ENCODE results near the gene ODC1. TPM values are rescaled to one million over a fixed set of nuclear protein-coding genes. Genes with fewer than 3 reads are reported as not detected.

Gene ODC1
- total RNA-seq, 1 donor from 2014 or later = 273 TPM

- Mint-ChIP-seq H3K4me3 (no peak overlapping the region), H3K4me1 (peaks cover 10% of the 10 kb centered on the region), H3K27me3 (no peaks in the 10 kb centered on the region), H3K9me3 (no peaks in the 10 kb centered on the region), H3K27ac (no peak overlapping the region), H3K36me3 (ENCODE audit: low read depth) (peaks cover 14% of the 10 kb centered on the region)
- intact Hi-C loops (cut with micrococcal nuclease) = no loop called here
- DNase-seq = no peak
Measured at GRCh38 chr2:10415640-10416039, 32.5 kb downstream of the ODC1 start.

- no peak overlapping the region for H3K27ac Mint-ChIP-seq
- no peaks in the 10 kb centered on the region for H3K27me3 Mint-ChIP-seq
- no peak for DNase-seq
- H3K4me1 Mint-ChIP-seq = peaks cover 13% of the 10 kb centered on the region
- H3K36me3 Mint-ChIP-seq (ENCODE audit: low read depth) = peaks cover 11% of the 10 kb centered on the region
- intact Hi-C loops (cut with micrococcal nuclease) = no loop called here
- H3K9me3 Mint-ChIP-seq = no peaks in the 10 kb centered on the region
- H3K4me3 Mint-ChIP-seq = no peak overlapping the region
Measured at GRCh38 chr2:10415048-10415447, 33.1 kb downstream of the ODC1 start.

- Mint-ChIP-seq H3K4me3 (no peak overlapping the region), H3K27me3 (no peaks in the 10 kb centered on the region), H3K36me3 (ENCODE audit: low read depth) (peaks cover 9% of the 10 kb centered on the region), H3K9me3 (no peaks in the 10 kb centered on the region), H3K4me1 (peaks cover 14% of the 10 kb centered on the region), H3K27ac (no peak overlapping the region)
- no peak for DNase-seq
- intact Hi-C loops (cut with micrococcal nuclease) = no loop called here
Measured at GRCh38 chr2:10414591-10414990, 33.5 kb downstream of the ODC1 start.

GRCh38 chr2:10413991-10414451, 34.1 kb downstream of the ODC1 start:
- no peak for DNase-seq
- intact Hi-C loops (cut with micrococcal nuclease) = no loop called here
- Mint-ChIP-seq H3K9me3 (no peaks in the 10 kb centered on the region), H3K4me3 (no peak overlapping the region), H3K27ac (no peak overlapping the region), H3K36me3 (ENCODE audit: low read depth) (peaks cover 7% of the 10 kb centered on the region), H3K27me3 (no peaks in the 10 kb centered on the region), H3K4me1 (peaks cover 17% of the 10 kb centered on the region)

GRCh38 chr2:10413503-10413902, 34.6 kb downstream of the ODC1 start:
- no peak overlapping the region for H3K27ac Mint-ChIP-seq
- H3K9me3 Mint-ChIP-seq = no peaks in the 10 kb centered on the region
- no peaks in the 10 kb centered on the region for H3K27me3 Mint-ChIP-seq
- H3K4me3 Mint-ChIP-seq = no peak overlapping the region
- H3K36me3 Mint-ChIP-seq (ENCODE audit: low read depth) = peaks cover 7% of the 10 kb centered on the region
- intact Hi-C loops (cut with micrococcal nuclease) = no loop called here
- peaks cover 21% of the 10 kb centered on the region for H3K4me1 Mint-ChIP-seq
- no peak for DNase-seq

GRCh38 chr2:10412380-10412779, 35.7 kb downstream of the ODC1 start:
- no peaks in the 10 kb centered on the region for H3K9me3 Mint-ChIP-seq
- intact Hi-C loops (cut with micrococcal nuclease) = no loop called here
- DNase-seq = peak; percentile 82
- no peak overlapping the region for H3K27ac Mint-ChIP-seq
- peaks cover 9% of the 10 kb centered on the region for H3K36me3 Mint-ChIP-seq (ENCODE audit: low read depth)
- H3K4me1 Mint-ChIP-seq = peaks cover 30% of the 10 kb centered on the region
- H3K27me3 Mint-ChIP-seq = no peaks in the 10 kb centered on the region
- H3K4me3 Mint-ChIP-seq = no peak overlapping the region

- intact Hi-C loops (cut with micrococcal nuclease) = no loop called here
- no peak overlapping the region for H3K27ac Mint-ChIP-seq
- peaks cover 12% of the 10 kb centered on the region for H3K36me3 Mint-ChIP-seq (ENCODE audit: low read depth)
- DNase-seq = no peak
- no peaks in the 10 kb centered on the region for H3K27me3 Mint-ChIP-seq
- no peaks in the 10 kb centered on the region for H3K9me3 Mint-ChIP-seq
- peaks cover 37% of the 10 kb centered on the region for H3K4me1 Mint-ChIP-seq
- no peak overlapping the region for H3K4me3 Mint-ChIP-seq
Measured at GRCh38 chr2:10411557-10411956, 36.6 kb downstream of the ODC1 start.

GRCh38 chr2:10410823-10411437, 37.2 kb downstream of the ODC1 start:
- DNase-seq = no peak
- no peak overlapping the region for H3K4me3 Mint-ChIP-seq
- intact Hi-C loops (cut with micrococcal nuclease) = no loop called here
- H3K27me3 Mint-ChIP-seq = no peaks in the 10 kb centered on the region
- H3K36me3 Mint-ChIP-seq (ENCODE audit: low read depth) = peaks cover 13% of the 10 kb centered on the region
- no peaks in the 10 kb centered on the region for H3K9me3 Mint-ChIP-seq
- H3K4me1 Mint-ChIP-seq = peaks cover 43% of the 10 kb centered on the region
- H3K27ac Mint-ChIP-seq = no peak overlapping the region

GRCh38 chr2:10410001-10410822, 37.9 kb downstream of the ODC1 start:
- intact Hi-C loops (cut with micrococcal nuclease) = no loop called here
- peaks cover 13% of the 10 kb centered on the region for H3K36me3 Mint-ChIP-seq (ENCODE audit: low read depth)
- H3K27me3 Mint-ChIP-seq = no peaks in the 10 kb centered on the region
- peaks cover 45% of the 10 kb centered on the region for H3K4me1 Mint-ChIP-seq
- no peak for DNase-seq
- no peaks in the 10 kb centered on the region for H3K9me3 Mint-ChIP-seq
- H3K4me3 Mint-ChIP-seq = no peak overlapping the region
- H3K27ac Mint-ChIP-seq = peak overlapping the region; percentile 20

GRCh38 chr2:10408649-10409579, 39.2 kb downstream of the ODC1 start:
- H3K36me3 Mint-ChIP-seq (ENCODE audit: low read depth) = peaks cover 13% of the 10 kb centered on the region

GRCh38 chr2:10407841-10408648, 40.1 kb downstream of the ODC1 start:
- peaks cover 48% of the 10 kb centered on the region for H3K4me1 Mint-ChIP-seq
- no peaks in the 10 kb centered on the region for H3K27me3 Mint-ChIP-seq
- intact Hi-C loops (cut with micrococcal nuclease) = loop anchor here (1.0 to 2.0 kb wide), 7 partner anchors 8 to 284 kb away; partner anchors contain the start of gene ODC1
- H3K36me3 Mint-ChIP-seq (ENCODE audit: low read depth) = peaks cover 15% of the 10 kb centered on the region
- peak; percentile 86 for DNase-seq
- peak overlapping the region; percentile 84 for H3K4me3 Mint-ChIP-seq
- H3K27ac Mint-ChIP-seq = peak overlapping the region; percentile 96
- H3K9me3 Mint-ChIP-seq = no peaks in the 10 kb centered on the region

More at GRCh38 chr2:10408649-10409579, 39.2 kb downstream of the ODC1 start:
- Mint-ChIP-seq H3K4me1 (peaks cover 46% of the 10 kb centered on the region), H3K9me3 (no peaks in the 10 kb centered on the region), H3K4me3 (peak overlapping the region; percentile 84), H3K27me3 (no peaks in the 10 kb centered on the region), H3K27ac (peak overlapping the region; percentile 96)
- DNase-seq = peak; percentile 95
- intact Hi-C loops (cut with micrococcal nuclease) = loop anchor here (1.0 kb wide), 6 partner anchors 9 to 285 kb away; partner anchors contain the start of gene ODC1

- H3K4me1 Mint-ChIP-seq = peaks cover 44% of the 10 kb centered on the region
- peak overlapping the region; percentile 84 for H3K4me3 Mint-ChIP-seq
- H3K36me3 Mint-ChIP-seq (ENCODE audit: low read depth) = peaks cover 13% of the 10 kb centered on the region
- no peaks in the 10 kb centered on the region for H3K9me3 Mint-ChIP-seq
- DNase-seq = peak; percentile 61
- H3K27me3 Mint-ChIP-seq = no peaks in the 10 kb centered on the region
- intact Hi-C loops (cut with micrococcal nuclease) = loop anchor here (2.0 kb wide), 1 partner anchor 25 kb away; no protein-coding TSS in a partner anchor
- peak overlapping the region; percentile 96 for H3K27ac Mint-ChIP-seq
Measured at GRCh38 chr2:10407432-10407831, 40.7 kb downstream of the ODC1 start.
